WERI-Rb-1 (cell line): ENCODE data around the gene RHBDF1.
A peak's percentile ranks its signal among the peaks of the same experiment; 100 is the strongest.
"Not testable (repeated sequence)": the region's sequence is repeated elsewhere in the genome, so short reads cannot be mapped to it uniquely, and the experiment has no call there.

Experiments used
- DNase-seq: peaks from one replicate; pipeline ENCODE4 v3.0.0-alpha.2; 2020
- H3K27ac ChIP-seq: fragments of 250-450 bp; sonication (Bioruptor Pico); 2 replicates; pipeline ENCODE4 v1.5.1; 2020; ENCODE audit warnings: mild to moderate bottlenecking, moderate library complexity
- H3K27me3 ChIP-seq: fragments of 250-450 bp; sonication (Bioruptor Pico); 2 replicates; pipeline ENCODE4 v1.5.1; 2021; ENCODE audit warnings: mild to moderate bottlenecking, low read depth, moderate library complexity; ENCODE audit not compliant: insufficient read depth, severe bottlenecking
- H3K36me3 ChIP-seq: fragments of 250-450 bp; sonication (Bioruptor Pico); 2 replicates; pipeline ENCODE4 v1.5.1; 2020; ENCODE audit warnings: mild to moderate bottlenecking, moderate library complexity
- H3K4me3 ChIP-seq: 2 replicates; pipeline ENCODE4 v1.5.1; 2011; ENCODE audit warnings: low read depth, mild to moderate bottlenecking, control low read depth, low read length
- H3K9me3 ChIP-seq: fragments of 250-450 bp; sonication (Bioruptor Pico); 2 replicates; pipeline ENCODE4 v1.5.1; 2021; ENCODE audit warnings: mild to moderate bottlenecking, moderate library complexity; ENCODE audit not compliant: severe bottlenecking
- CTCF ChIP-seq: IDR thresholded peaks from 2 replicates; pipeline ENCODE4 v1.5.1; 2011; ENCODE audit warnings: low read depth, mild to moderate bottlenecking, control low read depth, inconsistent platforms, low read length

RHBDF1 gene

GRCh38 chr16:10772-11171 lies 61.7 kb downstream of the RHBDF1 start:
- not testable (repeated sequence) for H3K27ac ChIP-seq, H3K27me3 ChIP-seq, H3K36me3 ChIP-seq, H3K4me3 ChIP-seq, H3K9me3 ChIP-seq
- TF ChIP-seq CTCF, result peak; percentile 65
- peak; percentile 99 for DNase-seq

- Histone ChIP-seq H3K9me3 (no peaks in the 10 kb centered on the region), H3K27ac (no peak overlapping the region), H3K27me3 (no peaks in the 10 kb centered on the region), H3K4me3 (peak overlapping the region; percentile 11), H3K36me3 (no peaks in the 10 kb centered on the region)
- no peak for TF ChIP-seq CTCF
- peak; percentile 36 for DNase-seq
Measured at GRCh38 chr16:9903-10665, 62.3 kb downstream of the RHBDF1 start.
